UCSD-AML1 (cell line): Measurements from ENCODE around the gene KCNG3.

Experiments used
- DNase-seq: peaks from one replicate; lab custom pipeline; 2025; ENCODE audit not compliant: unreplicated experiment; lab: John Stamatoyannopoulos, UW

KCNG3 gene

GRCh38 chr2:42486145-42486906 is 7.5 kb downstream of the KCNG3 start:
- DNase-seq, result no peak

- DNase-seq, result no peak
These were observed 13.4 kb downstream of the KCNG3 start for GRCh38 chr2:42480402-42480801.

GRCh38 chr2:42474765-42475454 is 18.9 kb downstream of the KCNG3 start:
- DNase-seq, result no peak

GRCh38 chr2:42470706-42471105 is 23.1 kb downstream of the KCNG3 start:
- no peak for DNase-seq

- no peak for DNase-seq
These were observed 29.2 kb downstream of the KCNG3 start for GRCh38 chr2:42464631-42465030.

GRCh38 chr2:42463570-42463969 is 30.2 kb downstream of the KCNG3 start:
- no peak for DNase-seq

- DNase-seq, result no peak
These were observed 34.5 kb downstream of the KCNG3 start for GRCh38 chr2:42459296-42459695.

GRCh38 chr2:42458396-42458795 is 35.4 kb downstream of the KCNG3 start:
- no peak for DNase-seq

GRCh38 chr2:42457011-42457410 is 36.8 kb downstream of the KCNG3 start:
- DNase-seq, result no peak

GRCh38 chr2:42456126-42456839 is 37.5 kb downstream of the KCNG3 start:
- DNase-seq, result no peak

- no peak for DNase-seq
These were observed 41.2 kb downstream of the KCNG3 start for GRCh38 chr2:42452545-42452944.

- DNase-seq, result no peak
These were observed 43.6 kb downstream of the KCNG3 start for GRCh38 chr2:42450136-42450535.

GRCh38 chr2:42449163-42450087 is 44.4 kb downstream of the KCNG3 start:
- DNase-seq, result no peak

GRCh38 chr2:42448163-42448562 is 45.6 kb downstream of the KCNG3 start:
- no peak for DNase-seq

GRCh38 chr2:42446503-42447271 is 47.1 kb downstream of the KCNG3 start:
- no peak for DNase-seq

- no peak for DNase-seq
These were observed 49.9 kb downstream of the KCNG3 start for GRCh38 chr2:42443718-42444399.

- no peak for DNase-seq
These were observed 51.0 kb downstream of the KCNG3 start for GRCh38 chr2:42442774-42443173.

GRCh38 chr2:42438685-42439084 is 55.1 kb downstream of the KCNG3 start:
- DNase-seq, result no peak

GRCh38 chr2:42436370-42436769 is 57.4 kb downstream of the KCNG3 start:
- DNase-seq, result no peak

- no peak for DNase-seq
These were observed 58.2 kb downstream of the KCNG3 start for GRCh38 chr2:42435628-42436027.
